GM19043 (cell line): Measurements from ENCODE around the gene IKZF5.

Experiments used
- ATAC-seq: cut with Tn5 transposase; IDR thresholded peaks from one replicate; pipeline ENCODE4 v1.9.1; 2021; ENCODE audit warnings: low read depth; ENCODE audit not compliant: unreplicated experiment

IKZF5 gene

DNA sequence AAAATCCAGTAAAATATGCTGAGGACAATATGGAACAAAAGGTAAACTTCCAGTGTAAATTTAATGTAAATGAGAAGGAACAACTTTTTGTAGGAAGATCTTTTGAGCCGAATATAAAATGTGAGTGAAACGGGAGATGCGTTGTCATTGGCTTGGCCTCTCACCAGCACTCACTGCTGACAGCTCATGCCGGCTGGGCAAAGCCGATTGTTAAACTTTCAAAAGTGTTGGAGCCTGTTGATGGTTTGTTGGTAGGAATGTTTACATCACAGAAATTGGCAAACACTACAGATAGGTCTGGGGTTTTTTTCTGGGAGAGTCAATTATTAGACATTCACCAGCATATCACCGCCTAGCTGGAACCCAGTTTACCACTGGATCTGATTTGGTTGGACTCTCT is 22.3 kb downstream of the IKZF5 start:
- no peak for ATAC-seq

DNA sequence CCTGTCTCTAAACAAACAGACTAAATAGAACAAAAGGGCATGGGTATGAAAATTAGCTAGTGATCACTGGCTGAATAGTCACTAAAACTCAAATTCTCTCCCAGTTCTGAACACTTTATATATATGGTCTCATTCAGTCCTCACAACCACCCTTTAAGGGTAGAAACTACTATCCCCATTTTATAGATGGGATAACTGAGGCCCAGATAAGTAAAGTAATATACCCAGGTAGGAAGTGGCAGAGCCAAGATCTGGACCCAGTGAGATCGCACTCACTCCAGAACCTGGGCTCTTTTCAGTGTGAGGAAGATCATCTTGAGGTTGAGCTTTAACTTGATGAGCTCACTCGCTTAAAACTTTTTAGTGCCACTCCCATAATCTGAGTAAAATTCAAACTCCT is 23.9 kb downstream of the IKZF5 start:
- no peak for ATAC-seq

DNA sequence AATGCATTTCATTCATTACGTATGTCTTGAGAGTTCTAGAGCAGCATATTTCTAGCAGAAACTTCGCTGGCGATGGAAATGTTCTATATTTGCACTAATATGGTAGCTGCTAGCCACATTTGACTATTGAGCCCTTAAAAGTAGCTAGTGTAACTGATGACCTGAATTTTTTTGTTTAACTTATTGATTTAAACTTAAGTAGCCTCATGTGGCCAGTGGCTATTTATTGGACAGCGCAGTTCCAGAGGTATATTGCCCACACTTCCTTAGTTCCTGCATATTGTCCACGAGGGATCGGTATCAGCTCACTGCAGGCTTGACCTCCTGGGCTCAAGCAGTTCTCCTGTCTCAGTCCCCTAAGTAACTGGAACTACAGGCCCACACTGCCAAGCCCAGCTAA is 24.7 kb downstream of the IKZF5 start:
- ATAC-seq, result no peak

DNA sequence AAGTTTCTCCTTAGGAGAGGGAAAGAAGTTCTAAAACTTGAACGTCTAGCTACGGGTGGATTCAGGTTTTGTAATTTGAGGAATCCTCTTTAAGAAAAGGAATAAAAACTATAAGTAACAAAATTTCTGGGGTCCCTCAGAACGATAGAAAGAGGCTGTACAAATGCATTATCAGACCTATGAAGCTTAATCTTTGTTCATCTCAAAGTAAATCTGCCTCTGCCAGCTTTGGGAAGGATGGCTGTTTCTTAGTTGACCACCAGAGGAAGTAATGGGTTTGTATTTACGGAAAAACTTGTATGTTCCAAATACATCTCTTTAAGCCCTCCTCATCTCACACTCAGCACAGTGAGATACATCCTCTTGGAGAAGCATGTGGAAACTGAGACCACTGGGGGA is 27.5 kb downstream of the IKZF5 start:
- ATAC-seq, result no peak

DNA sequence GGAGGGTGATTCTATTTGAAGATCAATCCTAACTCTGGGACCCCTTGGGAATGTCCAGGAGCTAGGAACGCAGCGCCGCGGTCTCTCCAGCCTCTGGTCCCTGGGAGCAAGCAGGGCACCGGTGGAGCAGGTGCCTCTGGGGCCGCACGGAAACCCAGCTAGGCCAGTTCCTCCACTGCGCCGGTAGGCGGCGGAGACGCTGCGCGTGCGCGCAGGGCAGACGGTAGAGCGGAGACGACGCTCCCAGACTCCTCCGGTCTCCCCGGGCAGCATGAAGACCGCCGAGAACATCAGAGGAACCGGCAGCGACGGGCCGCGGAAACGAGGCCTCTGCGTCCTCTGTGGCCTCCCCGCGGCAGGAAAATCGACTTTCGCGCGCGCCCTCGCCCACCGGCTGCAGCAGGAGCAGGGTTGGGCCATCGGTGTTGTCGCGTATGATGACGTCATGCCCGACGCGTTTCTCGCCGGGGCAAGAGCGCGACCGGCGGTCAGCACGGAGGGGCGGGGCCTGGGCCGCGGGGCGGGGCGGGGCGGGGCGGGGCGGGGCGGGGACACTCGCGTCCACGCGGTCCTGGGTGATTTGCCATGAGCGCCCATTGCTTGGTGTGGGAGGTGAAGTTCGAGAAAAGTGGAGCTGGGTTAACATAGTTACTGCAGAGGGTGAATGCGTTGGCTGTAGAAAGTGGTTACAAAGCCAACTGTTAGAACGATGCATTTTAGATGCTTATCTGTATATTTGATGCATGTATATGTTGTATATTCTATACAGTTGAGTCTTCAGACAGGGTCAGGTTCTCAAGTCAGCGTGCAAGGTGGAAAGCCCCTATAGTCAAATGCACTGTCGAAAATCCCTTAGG is 28.2 kb downstream of the IKZF5 start, which contains the start of gene PSTK:
TSS of gene PSTK (plus strand) at position 193 of the 857 bp plus-strand sequence. CDS start at position 272, 79 bp downstream.
- ATAC-seq, result peak; percentile 96

DNA sequence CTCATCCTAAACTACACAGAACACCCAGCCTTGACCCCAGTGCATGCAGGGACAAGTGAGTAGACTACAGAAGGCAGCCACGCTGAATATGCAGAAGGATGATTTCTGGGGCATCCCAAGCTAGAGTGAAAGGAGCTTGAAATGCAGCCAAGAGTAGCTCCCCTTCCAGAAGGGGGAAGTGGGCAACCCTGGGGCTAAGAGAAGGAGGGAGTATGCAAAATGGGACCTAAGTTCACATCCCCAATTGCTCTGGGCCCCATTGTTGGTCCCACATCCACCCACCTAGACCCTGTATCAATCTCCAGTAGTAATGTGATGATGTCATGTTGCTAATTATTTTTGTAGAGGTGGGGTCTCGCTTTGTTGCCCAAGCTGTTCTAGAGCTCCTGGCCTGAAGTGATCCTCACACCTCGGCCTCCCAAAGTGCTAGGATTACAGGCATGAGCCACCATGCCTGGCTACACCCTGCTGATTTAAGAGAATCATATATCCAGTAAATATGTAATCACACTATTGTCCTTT is 34.0 kb downstream of the IKZF5 start:
- no peak for ATAC-seq

DNA sequence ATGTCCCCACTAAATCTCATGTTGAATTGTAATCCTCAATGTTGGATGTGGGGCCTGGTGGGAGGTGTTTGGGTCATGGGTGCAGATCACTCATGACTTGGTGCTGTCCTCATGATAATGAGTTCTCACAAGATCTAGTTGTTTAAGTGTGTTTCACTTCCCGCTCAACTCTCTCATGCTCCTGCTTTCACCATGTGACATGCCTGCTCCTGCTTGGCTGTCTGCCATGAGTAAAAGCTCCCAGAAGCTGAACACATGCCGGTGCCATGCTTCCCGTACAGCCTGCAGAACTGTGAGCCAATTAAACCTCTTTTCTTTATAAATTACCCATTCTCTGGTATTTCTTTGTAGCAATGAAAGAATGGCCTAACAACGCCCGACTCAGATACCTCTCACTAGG is 34.6 kb downstream of the IKZF5 start:
- ATAC-seq, result no peak

DNA sequence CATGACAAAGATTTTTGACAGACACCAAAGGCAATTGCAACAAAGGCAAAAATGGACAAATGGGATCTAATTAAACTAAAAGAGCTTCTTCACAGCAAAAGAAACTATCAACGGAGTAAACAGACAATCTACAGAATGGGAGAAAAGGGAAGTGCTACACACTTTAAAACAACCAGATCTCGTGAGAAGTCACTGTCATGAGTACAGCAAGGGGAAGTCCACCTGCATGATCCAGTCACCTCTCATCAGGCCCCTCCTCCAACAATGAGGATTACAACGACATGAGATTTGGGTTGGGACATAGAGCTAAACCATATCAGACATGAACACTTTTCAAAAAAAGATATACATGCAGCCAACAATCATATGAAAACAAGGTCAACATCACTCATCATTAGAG is 39.9 kb downstream of the IKZF5 start:
- no peak for ATAC-seq

DNA sequence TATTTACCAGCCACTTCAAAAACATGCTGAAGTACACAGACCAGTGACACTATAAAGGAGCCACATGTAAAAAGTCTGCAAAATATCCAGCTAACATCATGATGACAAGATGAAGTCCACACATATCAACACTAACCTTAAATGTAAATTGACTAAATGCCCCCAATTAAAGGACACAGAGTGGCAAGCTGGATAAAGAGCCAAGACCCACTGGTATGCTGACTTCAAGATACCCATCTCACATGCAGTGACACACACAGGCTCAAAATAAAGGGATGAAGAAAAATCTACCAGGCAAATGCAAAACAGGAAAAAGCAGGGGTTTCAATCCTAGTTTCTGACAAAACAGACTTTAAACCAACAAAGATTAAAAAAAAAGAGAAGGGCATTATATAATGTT is 41.7 kb downstream of the IKZF5 start:
- no peak for ATAC-seq

DNA sequence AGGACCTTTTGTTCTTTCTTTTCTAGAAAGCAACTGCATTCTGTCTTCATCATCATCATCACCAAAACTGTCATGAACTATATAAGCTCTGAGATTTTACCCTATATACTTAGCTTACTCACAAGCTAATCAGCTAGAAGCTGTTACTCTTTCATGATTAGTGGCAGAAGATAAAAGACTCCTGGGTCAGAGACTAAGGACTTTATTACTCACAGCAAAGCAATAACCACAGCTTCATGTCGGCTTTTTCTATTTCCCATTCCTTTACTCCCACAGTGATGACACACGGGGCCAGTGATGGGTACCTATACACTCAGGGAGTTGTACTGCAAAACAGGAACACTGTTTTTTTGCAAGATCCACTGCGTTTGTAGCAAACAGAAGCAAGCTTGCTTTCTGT is 46.2 kb downstream of the IKZF5 start:
- no peak for ATAC-seq

DNA sequence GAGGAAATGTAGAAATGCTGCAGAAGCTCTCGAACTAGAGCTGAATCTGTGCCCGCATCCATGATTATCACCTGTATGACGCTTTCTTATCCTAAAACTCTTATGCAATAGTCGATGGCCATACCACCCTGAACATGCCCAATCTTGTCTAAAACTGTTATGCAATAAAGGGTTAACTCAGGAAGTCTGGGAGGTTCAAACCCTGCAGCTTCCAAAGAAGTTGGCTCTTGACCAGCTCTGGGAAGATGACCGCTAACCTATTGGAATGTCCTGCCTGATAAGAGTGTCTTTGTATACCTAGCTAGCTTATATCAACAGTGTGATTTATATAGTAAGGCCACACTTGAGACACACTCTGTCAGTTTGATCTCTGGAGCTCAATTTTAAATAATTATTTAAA is 51.1 kb downstream of the IKZF5 start:
- ATAC-seq, result no peak

DNA sequence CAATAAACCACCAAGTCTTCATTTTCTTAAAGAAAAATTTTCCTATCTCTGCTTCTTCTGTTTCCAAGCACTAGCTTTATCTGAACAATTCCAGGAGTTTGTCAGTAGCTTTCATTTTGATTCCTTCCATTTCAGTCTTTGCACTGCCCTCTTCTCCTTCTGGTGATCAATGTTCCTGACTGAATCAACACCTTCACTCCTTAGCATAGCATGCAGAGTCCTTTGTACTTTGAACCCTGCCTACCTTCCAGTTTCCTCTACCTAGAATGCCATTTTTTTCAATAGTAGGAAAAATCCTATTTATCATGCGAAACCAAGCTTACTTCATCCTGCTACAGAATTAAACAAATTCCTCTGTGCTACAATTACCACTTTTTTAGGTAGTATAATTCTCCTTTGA is 52.7 kb downstream of the IKZF5 start:
- no peak for ATAC-seq

DNA sequence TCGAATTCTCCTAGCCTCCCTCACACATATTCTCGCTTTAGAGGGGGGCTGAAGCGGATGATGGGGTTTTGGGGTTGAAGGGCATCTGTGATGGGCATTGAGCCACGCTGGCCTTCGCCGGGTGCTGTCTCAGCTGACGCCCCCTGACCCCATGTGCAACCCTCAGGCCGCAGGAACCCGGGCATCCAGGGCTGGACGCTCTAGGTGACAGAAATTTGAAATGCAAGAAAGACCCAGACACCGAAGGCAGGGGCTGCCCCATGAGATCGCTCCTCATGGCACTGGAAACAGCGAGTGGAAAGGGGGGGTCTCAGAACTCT is 53.9 kb downstream of the IKZF5 start:
- ATAC-seq, result no peak

DNA sequence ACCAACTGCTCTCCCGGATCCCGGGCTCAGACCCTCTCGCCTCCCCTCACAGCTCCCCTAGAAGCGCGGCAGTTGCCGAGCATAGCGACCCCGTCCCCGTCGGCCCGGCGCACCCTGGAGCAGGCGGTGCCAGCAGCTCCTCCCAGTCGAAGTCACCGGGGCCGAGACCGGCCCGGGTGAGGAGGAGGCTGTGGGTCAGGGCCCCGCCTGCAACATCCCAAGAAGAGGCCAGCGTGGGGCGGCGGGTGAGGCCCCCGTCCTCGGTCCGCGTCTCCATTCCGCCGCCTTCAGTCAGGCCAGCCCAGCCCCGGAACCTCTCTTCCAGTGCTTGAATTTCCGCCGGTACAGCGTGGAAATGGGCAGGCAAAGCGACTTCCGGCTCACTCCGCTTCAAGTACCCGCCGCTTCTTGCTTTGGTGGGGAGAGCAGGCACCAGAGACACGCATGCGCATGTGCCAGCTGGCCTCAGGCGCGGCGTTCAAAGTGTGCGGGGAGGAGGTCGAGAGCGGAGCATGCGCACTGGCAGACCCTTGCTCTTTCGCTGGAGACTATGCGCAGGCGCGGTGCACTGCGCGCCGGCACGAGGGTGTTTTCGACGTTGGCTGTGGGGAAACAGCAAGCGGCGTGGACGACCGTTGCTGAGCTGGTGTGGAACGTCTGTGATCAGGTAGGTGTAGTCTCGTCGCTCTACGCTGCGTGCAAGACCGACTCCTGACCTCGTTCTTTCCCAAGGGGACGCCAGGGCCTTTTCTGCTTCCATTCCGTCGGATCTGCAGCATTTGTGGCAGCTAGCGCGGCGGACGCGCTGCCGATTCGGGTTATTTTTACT is 54.5 kb downstream of the IKZF5 start, which contains the start of gene C10orf88:
TSS of gene C10orf88 (minus strand) at position 326 of the 829 bp plus-strand sequence. CDS start at position 277, 49 bp downstream.
- ATAC-seq, result peak; percentile 99

DNA sequence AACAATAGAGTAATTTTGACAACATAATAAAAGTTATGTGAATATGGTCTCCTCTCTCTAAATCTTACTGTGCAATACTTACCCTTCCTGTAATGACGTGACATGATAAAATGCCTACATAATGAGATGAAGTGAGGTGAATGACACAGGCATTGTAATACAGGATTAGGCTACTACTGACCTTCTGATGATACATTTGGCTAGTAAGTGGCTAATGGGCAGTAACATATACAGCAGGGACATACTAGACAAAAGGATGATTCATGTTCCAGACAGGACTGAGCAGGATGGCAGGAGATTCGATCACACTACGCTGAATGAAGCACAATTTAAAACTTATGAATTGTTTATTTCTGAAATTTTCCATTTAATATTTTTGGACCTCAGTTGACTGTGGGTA is 59.3 kb downstream of the IKZF5 start:
- no peak for ATAC-seq
